ENCODE results near the gene TACC3.
A peak's percentile ranks its signal among the peaks of the same experiment; 100 is the strongest.
"Not testable (repeated sequence)": the region's sequence is repeated elsewhere in the genome, so short reads cannot be mapped to it uniquely, and the experiment has no call there.

TACC3 gene
- total RNA-seq, result 37.5 to 135 reads per million in 2 experiments

DNA sequence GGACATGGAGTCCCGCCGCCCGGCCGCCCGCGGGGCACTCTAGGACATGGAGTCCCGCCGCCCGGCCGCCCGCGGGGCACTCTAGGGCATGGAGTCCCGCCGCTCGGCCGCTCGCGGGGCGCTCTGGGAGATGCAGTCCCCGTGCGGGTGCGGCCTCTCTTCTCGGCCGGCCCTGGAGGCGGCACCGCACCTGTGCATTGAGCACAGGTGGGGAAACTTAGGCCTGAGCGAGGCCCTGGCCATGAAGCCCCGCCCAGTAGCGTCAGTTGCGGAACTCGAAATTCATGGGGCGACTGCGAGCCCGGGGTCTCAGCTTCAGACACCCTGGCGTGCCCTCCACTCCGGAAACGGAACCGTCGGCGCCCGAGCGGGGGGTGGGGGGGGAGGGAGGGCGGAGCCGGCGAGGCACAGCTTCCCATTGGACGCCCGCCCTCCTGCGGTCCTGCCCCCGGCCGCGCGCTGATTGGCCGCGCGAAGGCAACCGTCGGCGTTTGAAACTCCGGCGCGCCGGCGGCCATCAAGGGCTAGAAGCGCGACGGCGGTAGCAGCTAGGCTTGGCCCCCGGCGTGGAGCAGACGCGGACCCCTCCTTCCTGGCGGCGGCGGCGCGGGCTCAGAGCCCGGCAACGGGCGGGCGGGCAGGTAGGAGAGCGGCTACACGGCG, at the start of gene TACC3, which contains the start of gene TMEM129:
TACC3 (plus strand) TSS at position 519 of the 663 bp plus-strand sequence. CDS start 1,901 bp downstream, outside the sequence.
TMEM129 (minus strand) TSS at position 321 of the 663 bp plus-strand sequence. CDS start 486 bp downstream, outside the sequence.
- DNase-seq (ENCODE audit: low read depth), result peak; percentile 93

DNA sequence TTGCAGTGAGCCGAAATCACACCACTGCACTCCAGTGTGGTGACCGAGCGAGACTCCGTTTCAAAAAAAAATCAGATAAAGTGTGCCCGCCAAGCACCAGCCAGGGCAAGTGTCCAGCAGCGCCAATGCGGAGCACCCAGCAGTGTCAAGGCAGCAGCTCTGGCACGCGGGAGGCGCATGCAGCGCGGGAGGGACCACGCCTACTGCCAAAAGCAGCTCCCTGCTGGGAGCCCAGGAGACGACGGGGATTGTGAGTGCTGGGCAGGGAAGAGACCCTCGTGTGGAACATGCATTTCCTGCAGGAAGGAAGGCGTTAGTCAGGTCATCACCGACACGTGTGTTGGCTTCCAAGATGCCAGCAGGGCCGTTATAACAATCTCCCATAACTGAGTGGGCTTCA, 47.6 kb upstream of the TACC3 start:
- DNase-seq (ENCODE audit: low read depth), result no peak

DNA sequence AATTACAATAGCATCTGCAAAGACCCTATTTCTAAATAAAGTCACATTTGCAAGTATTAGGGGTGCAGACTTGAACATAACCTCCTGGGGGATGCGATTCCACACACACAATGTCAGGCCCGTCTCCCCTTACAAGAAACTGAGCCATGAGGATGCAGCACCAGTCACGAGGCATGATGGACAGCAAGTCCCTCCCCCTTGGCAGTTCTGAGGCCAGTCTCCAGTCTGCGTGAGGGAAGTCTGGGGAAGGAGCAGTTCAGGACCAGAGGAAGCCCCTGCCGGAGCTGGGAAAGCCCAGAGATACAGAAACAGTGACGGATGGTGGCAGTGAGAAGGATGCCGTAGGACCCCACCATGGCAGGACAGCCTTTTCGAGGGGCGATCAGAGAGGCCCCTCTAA, 46.6 kb upstream of the TACC3 start:
- DNase-seq (ENCODE audit: low read depth), result no peak

DNA sequence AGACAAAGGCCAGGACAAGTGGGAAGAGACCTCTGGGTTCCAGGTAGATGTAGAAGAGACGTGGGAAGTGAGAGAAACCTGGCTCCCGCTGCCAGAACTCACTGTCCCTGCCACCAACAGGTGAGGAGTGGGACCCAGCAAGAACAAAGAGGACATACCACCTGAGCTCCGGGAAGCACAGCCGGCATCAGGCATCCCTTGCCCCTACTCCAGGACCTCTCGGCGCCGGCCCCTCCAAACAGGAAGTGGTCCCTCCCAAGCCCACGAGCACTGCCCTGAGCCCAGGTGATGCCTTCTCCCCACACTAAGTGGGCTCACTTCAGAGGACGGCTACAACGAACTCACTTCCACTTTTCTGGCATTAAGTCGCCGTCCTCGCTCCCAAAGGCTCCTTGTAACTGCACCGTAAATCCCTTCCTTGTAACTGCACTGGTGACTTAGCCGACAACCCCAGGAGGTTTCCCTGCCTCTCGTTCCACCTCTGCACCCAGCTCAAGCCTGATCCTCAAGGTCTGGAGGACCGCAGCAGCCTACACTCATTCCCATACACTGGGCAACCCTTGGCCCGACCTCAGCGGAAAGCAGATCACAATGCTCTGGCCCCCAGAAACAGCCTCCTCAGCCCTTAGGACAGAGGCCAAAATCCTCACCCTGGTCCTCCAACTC, 46.1 kb upstream of the TACC3 start:
- no peak for DNase-seq (ENCODE audit: low read depth)

DNA sequence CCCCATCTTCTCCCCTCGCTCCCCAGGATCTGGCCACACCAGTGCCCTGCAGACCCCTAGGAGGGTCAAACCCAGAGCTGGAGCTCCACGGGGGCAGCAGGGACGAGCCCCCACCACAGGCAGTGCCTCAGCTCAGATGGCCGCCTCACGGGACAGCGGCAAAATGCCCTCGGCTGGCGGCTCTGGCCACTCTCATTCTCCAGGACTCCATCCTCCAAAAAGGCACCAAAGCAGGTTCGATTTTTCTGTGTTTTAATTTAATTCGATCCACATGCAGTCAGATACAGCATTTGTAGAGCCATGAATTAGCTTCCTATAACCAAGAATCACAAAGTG, 45.6 kb upstream of the TACC3 start:
- DNase-seq (ENCODE audit: low read depth), result no peak

DNA sequence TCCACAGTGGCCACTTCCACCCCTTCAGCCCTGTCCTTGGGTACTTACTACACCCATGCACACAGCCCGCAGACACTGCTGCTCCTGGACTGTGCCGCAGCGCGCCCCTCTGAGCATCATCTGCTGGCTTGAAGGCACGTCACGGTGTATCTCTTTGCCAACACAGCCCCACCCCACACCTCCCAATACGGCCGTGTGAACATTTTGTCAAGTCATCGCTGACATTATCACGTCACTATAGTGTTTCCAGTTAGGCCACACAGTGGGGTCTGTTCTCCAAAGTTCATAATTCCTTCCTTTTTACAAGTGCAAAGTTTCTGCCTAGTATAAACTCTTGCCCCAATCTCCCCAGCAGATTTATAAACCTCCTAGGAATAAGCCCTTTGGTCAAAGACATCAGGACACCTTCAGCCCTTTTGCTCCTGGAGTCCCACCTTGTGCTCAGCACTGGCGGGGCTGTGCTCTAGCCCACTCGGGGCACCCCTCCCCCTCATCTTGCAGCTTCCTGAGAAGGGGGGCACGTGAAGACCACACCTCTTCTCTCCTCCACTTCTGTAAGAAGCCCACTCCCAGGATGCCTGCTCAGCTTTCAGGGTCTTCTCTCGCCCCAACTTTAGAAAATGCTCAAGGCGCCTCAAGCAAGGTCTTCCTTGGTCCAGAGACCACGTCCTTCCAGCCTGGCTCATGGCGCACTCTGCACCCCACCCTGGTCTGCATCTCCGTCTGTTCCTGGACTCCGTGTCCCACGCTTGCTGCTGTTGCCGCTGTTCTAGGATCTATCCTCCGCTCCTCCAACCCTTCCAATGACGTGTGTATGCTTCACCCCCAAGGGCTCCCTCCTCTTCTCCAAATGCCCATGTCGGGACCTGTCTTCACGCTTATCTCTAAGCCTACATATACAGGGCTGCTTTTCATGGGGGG, 44.5 kb upstream of the TACC3 start:
- DNase-seq (ENCODE audit: low read depth), result no peak

DNA sequence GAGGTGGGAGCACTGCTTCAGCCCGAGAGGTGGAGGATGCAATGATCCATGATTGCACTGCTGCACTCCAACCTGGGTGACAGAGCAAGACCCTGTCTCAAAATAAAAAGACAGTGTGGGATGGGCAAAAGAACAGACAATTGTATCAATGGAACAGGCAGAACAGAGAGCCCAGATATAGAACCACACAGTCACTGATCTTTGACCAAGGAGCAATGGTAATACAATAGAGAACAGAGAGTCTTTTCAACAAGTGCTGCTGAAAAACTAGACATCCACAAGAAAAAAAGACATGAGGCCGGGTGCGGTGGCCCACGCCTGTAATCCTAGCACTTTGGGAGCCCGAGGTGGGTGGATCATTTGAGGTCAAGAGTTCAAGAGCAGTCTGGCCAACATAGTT, 43.1 kb upstream of the TACC3 start:
- DNase-seq (ENCODE audit: low read depth), result no peak

DNA sequence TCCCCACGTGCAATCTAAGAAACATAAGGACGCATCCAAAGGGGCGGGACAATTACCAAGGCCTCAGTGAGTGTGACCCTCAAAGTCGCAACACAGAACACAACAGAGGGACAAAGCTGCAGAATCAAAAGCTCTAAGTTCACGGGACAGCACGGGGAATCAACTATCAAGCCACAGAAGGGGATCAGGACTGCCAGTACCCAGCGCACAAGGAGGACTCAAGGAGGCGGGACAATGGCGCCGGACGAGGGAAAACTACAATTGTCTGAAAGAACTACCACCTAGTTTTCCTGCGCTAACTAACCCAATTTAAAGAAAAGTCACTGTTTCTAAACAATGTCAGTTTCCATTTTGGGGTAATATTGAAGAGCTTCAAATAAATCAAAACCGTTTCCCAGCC, 38.5 kb upstream of the TACC3 start:
- no peak for DNase-seq (ENCODE audit: low read depth)

DNA sequence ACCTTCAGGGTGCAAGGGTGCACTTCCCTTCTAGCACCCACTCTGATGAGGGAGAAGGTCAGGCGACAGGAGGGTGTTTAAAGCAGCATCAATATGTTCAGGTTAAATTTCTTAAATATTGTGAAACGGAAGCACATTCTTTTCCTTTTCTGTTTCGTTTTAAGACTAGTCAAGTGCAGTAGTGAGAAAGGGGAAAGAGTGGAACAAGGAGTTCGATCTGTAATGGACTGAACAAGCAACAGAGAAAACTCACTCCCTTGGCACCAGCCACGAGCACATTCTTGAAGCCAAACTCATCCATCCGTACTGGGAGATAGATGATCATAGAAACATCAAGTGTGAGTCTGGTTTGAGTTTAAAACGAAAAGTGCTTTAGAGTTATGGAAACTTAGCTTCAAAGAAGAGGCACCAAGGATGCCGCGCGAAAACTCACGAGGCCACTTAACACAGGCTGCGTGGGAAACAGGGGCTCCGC, 38.0 kb upstream of the TACC3 start:
- DNase-seq (ENCODE audit: low read depth), result no peak

DNA sequence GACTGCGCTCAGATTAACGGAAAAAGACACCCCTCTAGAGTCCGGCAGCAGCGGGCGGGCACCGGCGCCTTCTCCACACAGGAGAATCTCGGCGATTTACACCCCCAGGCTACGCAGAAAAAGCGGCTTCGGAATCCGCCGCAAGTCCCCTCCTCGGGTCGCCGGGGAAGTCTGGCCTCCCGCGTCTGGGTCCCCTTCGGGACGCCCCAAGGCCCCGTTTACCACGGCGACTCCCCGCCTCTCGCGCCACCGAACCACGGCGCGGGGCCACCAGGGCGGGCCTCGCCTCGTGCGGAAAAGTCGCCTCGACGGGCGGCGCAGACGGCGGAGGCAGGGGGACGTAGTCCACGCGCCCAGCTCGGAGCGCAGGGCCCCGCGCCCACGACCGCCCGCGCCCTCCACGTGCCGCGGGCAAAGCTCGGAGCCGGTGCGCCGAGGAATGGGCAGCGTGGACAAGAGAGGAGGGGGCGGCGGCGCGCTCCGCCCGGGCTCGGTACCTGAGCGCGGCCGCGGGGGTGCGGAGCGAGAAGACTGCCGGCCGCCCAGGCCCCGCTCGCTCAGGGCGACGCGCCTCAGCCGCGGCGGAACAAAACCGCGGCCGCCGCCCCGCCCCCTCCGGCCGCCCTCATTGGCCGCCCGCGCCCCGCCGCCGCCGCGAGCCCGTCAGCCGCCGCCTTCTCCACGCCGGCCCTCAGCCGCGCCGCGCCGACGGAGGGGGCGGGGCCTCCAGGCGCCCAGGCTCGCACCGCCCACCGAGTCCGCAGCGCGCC, 37.4 kb upstream of the TACC3 start, which contains the start of gene FAM53A:
FAM53A (minus strand) TSS at position 578 of the 770 bp plus-strand sequence. CDS start 15,572 bp downstream, outside the sequence.
- peak; percentile 12 for DNase-seq (ENCODE audit: low read depth)

DNA sequence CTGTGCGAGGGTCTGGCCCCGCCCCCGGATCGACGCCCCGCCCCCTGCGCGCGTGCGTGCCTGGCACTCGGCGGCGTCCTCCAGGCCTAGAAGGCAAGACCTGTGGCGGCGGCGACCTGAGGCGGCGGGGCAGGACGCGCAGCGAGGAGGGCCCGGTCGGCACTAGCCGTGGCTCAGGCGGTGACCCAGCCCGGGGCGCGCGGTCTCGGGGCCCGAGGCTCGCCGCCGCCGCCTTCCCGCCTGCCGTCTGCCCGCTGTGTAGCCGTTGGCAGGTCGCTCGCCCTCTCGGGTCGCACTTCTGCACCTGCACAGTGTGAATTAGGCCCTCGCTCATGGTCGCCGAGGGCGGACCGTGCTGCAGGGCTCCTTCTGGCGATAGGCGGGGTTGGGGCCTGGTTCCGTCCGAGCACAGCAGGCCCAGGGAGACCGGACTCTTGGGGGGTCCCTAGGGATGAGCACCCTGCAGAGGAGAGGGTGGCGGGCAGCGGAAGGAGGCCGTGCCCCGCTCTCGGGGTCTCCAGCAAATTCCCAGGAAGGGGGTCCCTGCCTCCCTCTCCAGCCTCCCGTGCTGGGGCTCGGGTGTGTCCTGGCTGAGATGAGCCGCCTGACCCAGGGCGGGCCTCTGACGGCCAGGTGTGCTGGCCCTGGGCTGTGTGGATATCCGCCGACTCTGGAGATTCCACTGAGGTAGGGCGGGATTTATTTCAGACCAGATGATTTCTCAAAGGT, 36.7 kb upstream of the TACC3 start:
- peak; percentile 88 for DNase-seq (ENCODE audit: low read depth)

DNA sequence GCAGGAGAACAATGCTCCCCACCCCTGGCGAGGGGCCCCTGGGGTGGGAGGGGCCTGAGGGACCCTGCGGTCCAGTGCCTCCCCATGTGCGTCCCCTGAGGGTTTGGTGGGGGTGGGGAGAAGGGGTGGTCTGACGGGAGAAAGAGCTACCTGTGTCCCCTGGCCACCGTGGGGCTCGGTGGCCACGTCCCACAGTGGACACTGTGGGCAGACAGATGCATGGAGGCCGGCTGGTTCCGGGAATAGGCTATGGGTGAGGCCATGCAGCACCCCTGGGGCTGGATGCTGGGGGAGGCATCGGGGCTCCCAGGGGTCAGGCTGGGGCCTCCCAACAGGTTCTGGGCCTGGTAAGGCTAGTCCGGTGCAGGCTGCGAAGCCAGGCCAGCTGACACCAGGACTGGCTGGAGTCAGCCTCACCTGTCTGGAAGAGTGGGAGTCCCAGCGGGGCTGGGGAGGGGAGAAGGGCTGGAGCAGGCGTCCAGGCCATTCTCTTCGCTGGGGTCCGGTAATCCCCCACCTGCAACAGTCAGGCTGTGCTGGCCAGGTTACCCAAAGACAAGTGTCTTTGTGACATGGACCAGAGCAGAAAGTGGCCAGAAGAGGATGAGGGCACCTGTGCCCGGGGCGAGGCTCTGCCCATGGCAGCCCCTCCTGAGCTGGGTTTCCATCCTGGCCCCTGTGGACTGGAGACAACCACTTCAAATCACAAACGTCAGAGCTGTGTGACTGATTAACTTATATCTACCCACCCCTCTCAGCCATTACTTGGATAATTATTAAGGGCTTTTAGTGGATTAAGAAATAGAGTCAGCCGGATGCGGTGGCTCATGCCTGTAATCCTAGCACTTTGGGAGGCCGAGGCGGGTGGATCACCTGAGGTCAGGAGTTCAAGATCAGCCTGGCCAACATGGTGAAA, 35.8 kb upstream of the TACC3 start:
- DNase-seq (ENCODE audit: low read depth), result no peak

DNA sequence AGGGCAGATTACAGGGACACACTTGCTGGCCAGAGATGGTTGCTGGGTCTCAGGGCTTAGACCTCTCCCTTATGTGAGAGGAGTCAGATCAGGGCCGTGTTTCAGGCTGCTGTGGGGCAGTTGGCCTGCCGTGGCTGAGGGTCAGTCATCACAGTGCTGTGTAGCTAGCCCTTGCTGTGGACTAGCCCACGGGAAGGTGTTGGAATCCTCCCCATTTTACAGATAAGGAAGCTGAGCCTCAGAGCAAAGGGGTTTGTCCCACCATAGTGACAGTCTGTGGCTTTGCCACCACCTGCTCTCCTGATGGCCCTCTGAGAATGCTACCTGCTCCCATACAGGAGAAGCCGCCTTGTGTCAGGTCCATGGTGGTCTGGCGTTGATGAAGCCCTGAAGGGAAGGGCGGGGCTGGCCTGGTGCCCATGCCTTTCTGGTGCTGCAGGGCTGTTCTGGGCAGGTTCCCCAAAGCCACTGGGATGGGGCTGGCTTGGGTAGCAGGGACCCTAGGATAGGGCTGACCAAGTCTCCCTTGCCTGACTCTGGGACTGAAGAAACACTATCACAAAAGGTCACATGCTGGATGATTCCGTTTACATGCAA, 34.8 kb upstream of the TACC3 start:
- no peak for DNase-seq (ENCODE audit: low read depth)

DNA sequence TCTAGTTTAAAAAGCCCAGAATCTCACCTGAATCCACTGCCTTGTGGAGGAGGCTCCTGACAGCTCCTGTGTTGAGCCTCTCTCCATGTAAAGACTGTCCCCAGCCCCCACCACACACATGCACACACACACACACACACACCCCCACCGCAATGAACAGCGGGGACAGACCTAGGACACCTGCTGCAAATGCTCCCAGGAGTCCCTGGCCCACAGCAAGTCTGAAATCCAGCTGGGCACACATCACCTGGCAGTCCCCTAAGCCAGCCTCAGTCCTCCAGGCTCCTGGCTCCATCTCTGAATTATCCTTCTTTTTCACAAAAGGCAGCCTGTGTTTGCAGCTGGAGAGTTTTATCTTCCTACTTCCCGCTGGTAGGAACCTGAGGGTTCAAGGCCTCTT, 30.6 kb upstream of the TACC3 start:
- no peak for DNase-seq (ENCODE audit: low read depth)

DNA sequence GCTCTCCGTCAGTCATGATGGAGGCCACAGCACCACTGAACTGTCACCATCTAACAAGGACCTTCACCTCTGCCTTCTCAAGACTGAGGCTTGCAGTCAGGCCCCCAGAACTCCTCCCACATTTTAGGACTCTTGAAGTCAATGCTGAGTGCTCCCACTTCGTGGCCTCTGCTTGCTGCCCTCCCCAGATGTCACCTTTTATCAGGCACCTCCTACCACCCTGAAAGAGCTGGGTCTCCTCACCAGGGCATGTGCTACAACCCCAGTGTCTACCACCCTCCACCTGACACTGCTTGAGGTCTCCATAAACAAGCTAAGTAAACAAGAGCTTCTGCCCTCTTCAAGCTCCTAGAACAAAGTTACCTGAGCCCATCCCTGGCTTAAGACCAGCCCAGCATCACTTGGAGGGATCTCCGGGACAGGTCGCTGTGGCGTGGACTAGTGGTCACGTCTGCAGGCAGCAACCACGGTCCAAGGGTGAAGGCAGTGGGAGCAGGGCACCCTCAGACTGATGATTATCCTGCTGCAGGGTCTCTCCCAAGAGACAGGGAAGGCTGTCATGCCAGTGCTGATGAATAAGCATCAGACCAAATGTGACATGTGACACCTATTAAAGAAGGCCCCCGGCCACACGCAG, 29.5 kb upstream of the TACC3 start:
- no peak for DNase-seq (ENCODE audit: low read depth)

DNA sequence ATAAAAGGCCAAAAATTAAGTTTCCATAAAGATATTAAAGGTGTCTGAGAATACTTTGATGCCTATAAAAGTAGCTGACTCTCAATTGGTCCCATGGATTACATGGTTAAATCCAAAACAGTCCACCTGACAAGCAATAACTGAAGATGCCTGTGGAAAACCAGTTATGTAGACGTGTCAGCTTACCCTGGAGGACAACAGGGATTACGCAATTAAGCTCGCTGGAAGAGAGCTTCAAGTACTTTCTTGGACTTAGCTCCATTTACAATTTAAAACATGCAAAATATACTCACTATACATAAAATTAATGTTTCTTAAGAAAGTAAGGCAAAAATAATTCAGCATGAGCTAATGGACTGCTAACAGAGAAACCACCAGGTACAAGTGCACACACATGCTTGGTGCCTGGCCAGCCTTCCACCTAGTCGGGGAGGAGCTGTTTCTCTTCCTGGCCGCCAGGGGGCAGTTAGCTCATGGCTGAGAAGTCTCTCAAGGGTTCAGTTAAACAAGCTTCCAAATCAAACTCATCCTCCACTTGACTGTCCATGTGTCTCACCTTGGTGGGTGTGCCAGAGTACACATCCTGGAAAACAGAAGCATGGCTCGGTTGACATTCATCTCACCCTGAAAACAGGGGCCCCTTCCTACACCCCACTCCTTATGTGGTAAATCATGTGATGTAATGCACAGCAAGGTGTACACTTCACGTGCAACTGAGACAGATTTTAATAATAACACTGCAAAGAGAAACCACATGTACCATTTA, 28.0 kb upstream of the TACC3 start:
- peak; percentile 66 for DNase-seq (ENCODE audit: low read depth)

DNA sequence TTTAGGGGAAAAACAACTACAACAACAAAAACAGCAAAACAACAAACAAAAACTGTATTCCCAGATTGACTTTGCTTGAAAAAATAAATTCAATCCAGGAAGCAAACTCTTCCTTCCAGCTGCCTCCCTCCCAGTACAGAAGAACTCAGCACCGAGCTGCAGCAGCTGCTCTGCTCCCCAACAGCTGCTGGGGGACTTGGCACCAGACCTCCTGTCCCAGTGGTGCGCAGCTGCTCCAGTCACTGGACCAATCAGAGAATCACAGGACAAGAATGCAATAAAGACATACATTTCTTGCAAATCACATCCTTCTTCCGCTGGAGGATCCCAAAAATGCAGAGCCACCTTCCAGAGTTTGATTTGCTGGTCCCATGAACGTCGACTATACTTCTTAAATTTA, 25.4 kb upstream of the TACC3 start:
- DNase-seq (ENCODE audit: low read depth), result no peak

DNA sequence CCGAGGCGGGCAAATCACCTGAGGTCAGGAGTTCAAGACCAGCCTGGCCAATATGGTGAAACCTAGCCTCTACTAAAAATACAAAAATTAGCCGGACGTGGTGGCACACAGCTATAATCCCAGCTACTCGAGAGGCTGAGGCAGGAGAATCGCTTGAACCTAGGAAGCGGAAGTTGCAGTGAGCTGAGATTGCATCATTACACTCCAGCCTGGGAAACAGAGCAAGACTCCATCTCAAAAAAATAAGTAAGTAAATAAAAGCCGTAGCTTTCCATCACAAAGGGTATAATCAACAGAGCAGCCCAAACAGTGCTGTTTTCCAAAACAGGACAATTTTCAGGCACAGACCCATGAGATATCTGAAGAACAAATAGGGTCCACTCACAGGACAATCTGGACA, 19.6 kb upstream of the TACC3 start:
- DNase-seq (ENCODE audit: low read depth), result not testable (repeated sequence)
